NCI-H82 (cell line): ENCODE results near the gene RYR3.
"Not testable (repeated sequence)": the region's sequence is repeated elsewhere in the genome, so short reads cannot be mapped to it uniquely, and the experiment has no call there.

ENCODE experiments used
- DNase-seq: peaks from one replicate; lab custom pipeline; 2025; lab: John Stamatoyannopoulos, UW

Gene RYR3

DNA sequence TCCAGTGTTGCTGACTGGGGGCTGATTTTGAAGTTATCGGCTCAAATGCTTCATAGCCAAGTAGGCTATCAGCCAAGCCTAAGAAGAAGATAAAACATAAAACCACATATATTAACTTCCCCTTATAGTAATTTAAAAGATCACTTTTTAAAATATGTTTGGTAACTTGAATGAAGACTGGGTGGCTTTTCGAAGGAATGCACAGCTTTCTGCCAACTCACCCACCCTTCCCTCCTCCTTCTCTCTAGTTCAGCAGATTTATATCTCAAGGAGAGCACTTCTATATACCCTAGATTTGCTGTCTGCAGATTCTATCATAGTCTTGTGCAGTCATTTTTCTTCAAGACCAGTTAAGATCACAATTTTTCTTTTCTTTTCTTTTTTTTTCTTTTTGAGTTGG lies 468.1 kb downstream of the RYR3 start:
- no peak for DNase-seq

DNA sequence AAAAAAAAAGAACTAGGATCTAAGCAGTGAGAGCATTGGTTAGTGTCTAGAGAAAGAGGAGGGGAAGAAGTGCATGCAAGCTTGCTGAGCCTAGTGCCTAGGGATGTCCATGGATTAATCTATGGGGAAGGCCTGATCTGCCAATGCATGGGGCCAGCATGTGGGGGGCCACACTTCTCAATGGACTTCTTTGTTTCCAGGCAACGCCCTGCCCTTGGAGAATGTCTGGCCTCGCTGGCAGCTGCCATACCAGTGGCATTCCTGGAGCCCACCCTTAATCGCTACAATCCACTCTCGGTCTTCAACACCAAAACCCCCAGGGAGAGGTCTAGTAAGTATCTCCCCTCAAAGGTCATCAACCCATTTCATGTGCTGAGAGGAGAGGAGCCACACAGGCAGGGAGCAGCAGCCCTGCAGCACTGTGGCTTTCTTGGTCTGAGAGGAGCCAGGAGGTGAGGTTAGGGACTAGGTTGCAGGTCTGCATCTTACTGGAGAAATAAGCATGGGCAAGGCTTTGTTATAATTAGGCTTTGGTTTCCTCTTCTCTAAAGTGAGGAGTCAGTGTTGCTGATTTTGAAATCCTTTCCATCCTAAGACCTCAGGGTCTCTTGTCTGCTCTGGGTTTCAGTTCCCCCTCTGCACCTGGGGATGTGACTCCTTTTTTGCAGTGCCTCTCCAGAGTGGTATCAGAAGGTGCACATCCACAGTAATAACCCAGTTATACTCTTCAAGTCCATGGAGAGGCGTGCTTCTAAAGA lies 469.4 kb downstream of the RYR3 start:
- DNase-seq, result no peak

DNA sequence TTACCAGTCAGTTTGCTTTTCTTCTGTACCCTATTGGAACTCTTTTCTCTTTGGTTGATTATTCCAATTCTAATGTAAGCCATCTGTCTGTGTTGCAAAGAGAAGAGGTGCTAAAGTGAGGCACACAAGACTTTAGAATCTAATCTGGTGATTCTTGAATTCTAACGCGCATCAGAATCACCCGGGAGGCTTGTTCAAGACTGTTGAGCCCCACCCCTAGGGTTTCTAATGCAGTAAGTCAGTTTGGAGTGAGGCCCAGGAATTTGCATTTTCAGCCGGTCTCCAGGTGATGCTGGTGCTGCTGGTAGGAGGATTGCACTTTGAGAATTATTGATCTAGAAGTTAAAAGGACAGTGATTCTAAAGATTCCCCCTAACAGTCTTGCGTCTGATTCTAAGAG lies 472.2 kb downstream of the RYR3 start:
- no peak for DNase-seq

DNA sequence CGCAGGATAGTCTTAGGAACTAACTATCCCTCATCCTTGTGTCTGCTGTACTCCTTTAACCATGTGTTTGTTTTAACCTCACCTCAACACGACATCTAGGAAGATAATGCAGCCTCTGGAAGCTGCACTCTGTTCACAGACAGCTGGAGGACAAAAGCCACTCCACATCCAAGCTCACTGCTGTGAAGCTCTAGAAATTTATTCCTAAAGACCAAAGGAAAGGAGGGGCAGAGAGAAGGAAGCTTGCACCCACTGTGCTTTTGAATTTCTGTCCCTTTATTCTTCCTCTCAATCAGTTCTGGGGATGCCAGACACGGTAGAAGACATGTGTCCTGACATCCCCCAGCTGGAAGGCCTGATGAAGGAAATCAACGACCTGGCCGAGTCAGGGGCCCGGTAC lies 474.6 kb downstream of the RYR3 start:
- DNase-seq, result no peak

DNA sequence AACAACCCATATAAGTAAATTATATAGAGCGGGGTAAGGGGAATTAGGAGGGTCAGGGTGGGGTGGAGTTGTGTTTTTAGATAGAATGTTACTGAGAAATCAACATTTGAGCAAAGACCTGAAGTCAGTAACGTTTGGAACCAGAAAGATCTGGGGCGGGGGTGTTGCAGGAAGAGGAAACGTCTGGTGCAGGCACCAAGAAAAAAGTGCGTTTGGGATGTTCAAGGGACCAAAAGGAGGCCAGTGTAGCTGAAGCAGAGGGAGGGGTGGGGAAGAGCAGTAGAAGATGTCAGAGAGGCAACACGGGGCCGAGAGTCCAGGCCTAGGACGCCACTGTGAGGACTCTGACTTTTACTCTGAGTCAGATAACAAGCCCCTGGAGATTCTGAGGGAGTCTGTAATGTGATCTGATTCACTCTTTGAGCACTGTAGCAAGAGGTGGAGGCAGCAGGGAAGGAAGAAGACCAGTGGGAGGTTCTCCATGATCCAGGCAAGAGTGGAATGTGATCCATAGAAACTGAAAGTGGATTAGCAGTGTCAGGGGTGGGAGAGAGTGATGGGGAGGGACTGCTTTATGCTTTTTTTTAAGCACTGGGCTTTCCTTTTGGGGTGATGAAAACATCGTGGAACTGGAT lies 478.3 kb downstream of the RYR3 start:
- DNase-seq, result peak; percentile 4

DNA sequence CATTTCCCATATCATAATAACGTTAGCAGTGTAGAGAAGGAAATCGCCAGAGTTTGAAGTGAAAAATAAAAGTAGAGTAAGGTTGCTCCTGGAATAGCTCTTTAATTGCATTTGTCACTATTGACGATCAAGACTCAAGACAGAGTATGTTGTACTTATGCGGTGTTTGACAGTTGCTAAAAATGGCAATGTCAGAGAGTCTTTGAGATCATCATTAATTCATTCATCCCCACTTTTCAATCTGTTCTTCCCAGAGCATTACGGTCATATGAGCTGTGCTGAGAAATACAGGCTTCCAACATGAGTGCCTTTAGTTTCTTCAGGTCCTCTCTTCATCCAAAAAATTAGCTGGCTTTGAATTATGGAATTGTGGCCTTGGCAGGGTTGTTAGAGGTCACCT lies 483.7 kb downstream of the RYR3 start:
- no peak for DNase-seq

DNA sequence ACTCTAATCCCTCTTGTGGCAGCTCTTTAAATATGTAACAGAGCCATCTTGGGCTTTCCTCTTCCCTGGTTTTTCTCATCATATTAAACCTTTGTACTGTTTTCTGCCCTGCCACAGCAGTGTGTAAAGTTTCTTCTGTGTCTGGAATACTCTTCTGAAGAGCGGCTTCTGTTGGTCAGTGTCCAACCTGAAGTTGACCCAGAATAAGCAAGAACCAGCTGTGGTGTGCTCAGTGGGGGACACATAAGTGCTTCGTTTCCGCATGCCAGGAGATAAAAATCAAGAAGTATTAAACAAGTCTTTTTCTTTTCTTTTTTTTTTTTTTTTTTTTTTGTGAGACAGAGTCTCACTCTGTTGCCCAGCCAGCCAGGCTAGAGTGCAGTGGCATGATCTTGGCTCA lies 484.3 kb downstream of the RYR3 start:
- DNase-seq, result no peak

DNA sequence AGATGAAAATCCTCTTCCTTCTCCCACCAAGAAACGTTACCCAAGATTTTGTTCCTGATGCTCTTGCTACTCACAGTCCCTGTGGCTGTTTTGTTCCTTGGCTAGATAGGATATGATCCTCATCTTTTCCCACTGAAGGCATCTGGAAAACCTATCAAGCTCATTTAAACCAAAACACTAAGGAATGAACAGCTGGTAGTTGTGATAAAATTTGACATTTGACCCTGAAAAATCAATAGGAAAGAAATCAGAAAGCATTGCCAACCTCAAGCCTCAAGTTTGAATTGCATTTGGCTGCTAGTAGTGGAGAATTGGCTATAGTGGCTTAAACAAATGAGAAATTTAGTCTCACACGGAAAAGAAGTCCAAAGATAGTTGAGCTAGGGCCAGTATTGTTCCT lies 486.9 kb downstream of the RYR3 start:
- DNase-seq, result no peak

DNA sequence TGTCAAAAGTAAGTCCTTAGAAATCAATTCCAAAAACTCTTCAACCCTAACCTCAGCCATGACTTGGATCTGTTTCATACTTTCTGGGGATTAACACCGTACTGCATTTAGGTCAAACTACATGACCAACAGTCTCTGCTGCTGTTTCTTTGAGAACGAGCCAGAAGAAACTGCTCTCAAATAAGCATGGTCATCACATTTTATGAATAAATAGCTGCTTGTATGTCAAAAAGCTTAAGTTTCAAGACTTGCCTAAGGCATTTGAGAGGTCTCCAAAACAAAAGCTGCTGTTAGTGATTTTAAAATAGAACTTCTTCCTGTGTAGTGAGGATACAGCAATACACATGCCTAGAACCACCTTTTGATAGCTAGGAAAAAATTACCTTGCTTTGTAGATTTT lies 491.2 kb downstream of the RYR3 start:
- no peak for DNase-seq

DNA sequence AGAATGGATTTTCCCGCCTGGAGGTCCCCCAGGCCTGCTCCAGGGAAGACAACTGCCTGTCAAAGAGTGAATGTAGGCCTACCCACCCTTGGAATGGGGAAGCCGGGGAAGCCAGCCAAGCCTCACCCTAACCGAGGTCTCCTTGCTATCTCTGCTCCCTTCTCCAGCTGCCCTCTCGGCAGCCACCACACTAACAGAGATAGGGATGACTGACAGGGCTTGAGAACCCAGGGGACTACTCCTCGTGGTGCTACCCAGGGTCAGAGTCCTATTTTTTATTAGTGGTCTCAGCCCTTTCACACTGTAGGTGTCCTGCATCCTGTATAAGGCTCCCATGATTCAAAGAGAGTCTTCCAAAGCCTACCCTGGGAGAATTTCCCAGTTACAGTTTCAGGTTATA lies 496.9 kb downstream of the RYR3 start:
- no peak for DNase-seq

DNA sequence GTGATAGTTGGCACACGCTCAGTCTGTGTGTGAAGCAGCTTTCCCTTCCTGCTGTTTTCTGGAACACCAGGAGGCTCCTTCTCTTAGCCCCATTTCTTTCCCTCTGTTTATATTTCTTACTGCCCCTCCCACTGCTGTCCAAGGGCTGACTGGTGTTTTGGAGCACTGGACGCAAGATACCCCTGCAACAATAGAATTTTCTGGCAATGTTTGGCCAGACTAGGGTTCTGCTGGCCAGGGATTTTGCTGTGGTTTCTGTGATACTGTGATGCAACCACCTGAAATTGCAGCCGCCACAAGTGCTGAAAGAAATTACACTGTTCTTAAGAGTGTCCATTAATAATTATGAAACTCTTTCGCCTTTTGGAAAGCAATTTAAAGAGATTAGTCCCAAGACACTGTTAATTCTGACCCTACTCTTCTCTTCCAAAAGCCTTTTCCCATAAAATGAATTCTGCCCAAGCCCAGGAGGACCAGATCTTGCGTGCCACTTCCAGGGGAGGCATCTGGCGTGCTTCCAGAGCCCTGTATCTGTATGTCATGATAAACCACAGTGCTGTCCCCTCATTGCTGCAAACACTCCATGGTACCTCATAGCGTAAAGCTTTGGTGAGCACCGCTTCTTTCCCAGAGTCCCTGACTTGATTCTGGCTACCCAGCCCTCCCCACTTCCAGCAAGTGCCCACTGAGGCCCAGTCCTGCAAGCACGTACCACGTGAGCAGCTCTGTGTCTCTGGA lies 498.1 kb downstream of the RYR3 start:
- DNase-seq, result no peak

DNA sequence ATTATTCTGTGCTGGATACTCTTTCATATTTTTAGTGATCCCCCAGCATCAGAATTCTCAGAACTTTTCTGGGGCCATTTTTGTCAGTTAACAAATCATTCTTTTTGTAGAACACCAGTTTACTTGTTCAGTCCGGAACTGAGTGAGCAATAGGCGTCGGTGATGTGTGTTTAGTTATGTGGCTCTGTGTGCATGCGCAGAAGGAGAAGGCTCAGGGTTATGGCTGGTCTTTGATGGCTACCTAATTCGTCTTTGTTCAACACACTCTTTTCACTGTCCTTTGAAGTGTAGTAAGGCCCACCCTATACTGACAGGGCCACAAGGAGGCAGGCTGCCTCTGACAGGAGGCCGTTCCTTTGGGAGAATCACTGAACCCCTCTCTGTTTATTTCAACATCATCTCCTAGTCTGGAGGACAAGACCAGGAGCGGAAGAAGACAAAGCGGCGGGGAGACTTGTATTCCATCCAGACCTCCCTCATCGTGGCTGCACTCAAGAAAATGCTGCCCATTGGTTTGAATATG lies 499.4 kb downstream of the RYR3 start:
- no peak for DNase-seq

DNA sequence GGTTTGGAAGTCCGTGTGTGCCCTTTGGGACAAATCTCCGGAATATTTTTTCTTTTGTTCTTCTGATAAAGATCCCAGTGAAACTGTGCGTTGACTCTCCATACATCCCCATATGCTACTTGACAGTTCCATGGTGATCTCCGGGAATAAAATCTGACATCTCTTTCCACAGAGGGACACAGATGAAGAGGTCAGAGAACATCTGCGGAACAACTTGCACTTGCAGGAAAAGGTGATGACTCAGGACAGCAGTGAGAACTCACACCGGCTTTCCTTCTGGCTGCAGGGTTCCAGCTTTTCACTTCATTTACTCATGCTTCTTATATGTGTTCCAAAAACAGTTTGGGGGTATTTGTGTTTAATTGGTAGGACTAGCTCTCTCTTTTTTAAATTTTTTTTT lies 500.0 kb downstream of the RYR3 start:
- no peak for DNase-seq

DNA sequence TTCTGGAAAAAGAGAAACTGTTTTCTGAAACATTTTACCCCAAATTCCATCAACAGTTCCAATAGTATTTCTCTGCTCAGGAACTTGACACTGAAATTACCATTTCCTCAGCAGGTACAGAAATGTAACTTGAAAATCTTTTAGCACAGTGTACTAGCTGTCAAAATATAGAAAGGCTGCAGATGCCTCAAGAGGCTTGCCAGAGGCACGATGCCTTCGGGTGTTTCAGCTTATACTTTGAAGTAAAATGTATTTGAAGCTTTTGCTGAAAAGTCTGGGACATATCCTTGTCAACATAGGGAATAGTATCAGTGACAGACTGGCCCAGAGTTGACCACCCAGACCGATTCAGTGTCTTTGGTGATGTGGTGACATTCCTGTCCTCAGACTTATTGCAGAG lies 503.1 kb downstream of the RYR3 start:
- DNase-seq, result no peak

DNA sequence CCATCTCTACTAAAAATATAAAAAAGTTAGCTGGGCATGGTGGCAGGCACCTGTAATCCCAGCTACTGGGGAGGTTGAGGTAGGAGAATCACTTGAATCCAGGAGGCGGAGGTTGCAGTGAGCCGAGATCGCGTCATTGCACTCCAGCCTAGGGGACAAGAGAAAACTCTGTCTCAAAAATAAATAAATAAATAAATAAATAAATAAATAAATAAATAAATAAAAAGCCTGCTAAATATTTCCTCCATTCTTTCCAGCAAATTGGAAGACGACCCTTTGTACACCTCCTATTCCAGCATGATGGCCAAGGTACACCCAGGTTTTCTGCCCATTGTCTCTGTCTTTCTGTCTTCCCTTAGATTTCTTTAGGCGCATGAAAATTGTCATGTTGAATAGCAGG lies 508.7 kb downstream of the RYR3 start:
- not testable (repeated sequence) for DNase-seq

DNA sequence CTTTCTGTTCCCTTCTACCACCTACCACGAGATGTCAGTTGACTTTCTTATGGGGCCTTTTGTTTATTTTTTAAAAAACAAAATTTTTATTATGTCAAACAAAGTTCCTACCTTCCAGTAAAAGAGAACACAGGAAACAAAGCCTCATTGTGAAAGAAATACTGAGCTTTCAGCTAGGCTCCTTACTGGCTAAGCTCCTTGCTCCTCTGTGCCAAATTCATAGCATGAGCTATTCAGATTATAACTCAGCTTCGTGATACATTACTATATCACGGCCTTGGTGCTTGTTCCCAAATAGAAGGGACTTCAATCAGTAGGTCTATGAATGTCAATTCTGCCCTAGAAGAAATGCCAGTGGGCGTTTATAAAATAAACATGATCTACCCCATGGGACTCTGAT lies 511.7 kb downstream of the RYR3 start:
- DNase-seq, result no peak

DNA sequence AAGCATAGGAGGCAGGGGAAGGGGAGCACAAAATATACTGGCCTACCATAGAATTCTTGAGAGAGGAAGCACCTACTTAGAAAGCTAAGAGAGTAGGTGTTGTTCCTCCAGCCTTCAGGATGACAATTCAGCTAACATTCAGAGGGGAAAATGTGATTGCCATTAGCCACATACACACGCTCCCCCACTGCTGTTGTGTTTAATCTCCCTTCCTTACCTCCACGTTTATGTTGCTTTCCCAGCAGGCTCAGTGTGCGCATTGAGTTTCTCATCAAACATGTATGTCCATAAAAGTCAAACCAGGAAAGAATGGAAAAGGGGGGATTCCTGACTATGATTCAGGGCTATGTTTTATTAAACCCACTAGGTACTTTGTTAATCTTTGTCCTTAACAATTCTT lies 512.4 kb downstream of the RYR3 start:
- no peak for DNase-seq

DNA sequence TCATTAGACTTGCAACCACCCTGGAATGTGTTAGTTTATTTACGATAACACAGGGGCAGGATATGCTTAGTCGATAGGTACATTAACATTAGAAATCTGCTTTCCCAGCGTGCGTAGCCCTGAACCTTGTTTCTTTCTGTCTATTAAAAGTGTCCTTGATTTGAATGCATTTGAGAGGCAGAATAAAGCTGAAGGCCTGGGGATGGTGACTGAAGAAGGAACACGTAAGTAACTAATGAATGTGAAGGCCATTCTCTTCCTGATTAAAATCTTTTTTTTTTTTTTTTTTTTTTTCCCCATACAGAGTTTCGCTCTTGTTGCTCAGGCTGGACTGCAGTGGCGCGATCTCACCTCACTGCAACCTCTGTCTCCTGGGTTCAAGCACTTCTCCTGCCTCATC lies 514.7 kb downstream of the RYR3 start:
- no peak for DNase-seq

DNA sequence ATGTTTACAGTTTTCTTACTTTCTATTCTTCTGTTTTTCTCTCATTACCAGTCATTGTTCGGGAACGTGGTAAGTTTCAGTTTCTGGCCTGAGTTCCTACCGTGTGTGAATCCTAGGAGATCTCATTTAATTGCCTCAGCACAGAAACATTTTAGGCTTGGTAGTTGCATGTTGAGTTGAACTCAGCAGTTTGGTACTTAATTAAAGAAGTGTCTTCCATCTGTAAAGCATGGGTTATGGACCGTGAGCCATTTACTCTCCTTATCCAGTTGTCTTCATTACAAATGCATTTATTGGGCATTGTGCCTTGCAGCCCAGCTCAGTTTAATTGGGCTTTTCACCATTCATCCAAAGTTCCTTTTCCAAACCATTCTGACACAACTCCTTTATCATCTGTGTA lies 515.4 kb downstream of the RYR3 start:
- DNase-seq, result no peak

DNA sequence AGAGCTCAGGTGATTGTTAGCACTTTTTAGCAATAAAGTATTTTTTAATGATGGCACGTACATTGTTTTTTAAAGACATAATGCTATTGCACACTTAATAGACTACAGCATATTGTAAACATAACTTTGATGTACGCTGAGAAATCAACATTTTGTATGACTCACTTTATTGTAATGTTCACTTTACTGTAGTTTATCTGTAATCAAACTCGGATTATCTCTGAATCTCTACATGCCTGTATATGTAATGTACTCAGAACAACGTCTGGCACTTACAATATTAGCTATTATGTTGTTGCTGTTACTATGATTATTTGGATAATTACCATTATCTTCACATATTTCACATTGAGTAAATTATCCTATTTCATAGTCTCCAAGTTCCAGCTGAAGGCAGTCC lies 519.6 kb downstream of the RYR3 start:
- no peak for DNase-seq

DNA sequence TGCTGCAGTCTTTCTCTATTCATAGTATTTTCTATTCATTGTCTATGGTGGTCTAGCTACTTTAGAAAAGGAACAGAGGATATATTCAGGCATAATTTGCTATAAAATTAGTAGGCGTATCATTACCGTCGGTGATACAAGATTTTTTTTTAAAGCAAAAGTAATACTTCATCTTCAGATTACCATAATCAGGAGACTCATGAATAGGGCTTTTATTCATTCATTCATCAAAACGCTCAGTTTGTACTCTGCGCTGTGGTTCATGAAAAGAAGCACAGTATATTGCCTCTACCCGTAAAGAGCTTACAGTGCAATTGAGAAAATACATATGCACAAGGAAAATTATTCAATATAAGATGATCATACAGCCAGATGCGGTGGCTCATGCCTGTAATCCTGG lies 520.9 kb downstream of the RYR3 start:
- no peak for DNase-seq

DNA sequence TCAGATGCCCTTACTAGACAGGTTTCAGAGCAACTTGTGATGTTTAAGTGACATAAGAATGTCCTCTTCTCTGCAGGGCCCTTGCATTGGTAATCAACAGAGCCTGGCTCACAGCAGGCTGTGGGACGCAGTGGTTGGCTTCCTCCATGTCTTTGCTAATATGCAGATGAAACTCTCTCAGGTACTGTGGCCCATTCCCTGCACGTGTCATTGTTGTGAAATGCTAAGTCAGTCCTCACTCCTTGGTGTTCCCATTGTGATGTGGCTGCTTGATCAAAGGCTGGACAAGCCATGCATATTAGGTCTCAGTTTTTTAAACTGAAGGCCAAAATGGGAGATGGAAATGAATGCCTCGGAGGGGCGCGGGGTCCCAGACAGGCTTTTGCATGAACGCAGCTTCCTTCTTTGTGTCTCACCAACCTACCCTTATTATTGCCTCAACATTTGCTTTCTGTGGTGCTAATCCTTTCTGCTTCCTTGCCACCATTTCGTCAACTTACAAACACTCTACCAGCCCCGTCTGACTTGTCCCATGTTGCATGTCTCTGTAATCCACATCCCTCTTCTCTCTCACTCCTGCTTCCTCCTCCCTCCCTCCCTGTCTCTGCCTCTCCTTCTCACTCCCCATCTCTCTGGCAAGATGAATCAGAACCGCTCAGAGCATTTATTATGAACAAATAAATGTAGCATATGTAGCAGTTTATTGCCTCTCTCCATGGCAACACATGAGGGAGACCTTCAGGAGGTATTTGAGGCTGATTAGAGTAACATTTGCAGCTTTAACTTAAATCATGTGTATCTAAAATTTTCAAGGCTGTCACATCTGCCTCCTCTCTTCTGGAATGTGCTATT lies 524.4 kb downstream of the RYR3 start:
- DNase-seq, result no peak
